GM18505 (cell line): ENCODE data around the gene ZMYND8.

Experiments
- ATAC-seq: cut with Tn5 transposase; IDR thresholded peaks from one replicate; pipeline ENCODE4 v1.9.1; 2021; ENCODE audit not compliant: unreplicated experiment
- POLR2A ChIP-seq: IDR thresholded peaks from 4 replicates; pipeline ENCODE4 v1.6.1; 2011; ENCODE audit warnings: borderline replicate concordance; ENCODE audit not compliant: insufficient read depth, insufficient read length; ENCODE audit errors: extremely low read depth

ZMYND8 gene

GRCh38 chr20:47238780-47239718 is 117.5 kb downstream of the ZMYND8 start:
- ATAC-seq = no peak
- TF ChIP-seq POLR2A = no peak

- TF ChIP-seq POLR2A = no peak
These were observed 118.8 kb downstream of the ZMYND8 start for GRCh38 chr20:47237715-47238114.

GRCh38 chr20:47236639-47236900 is 119.9 kb downstream of the ZMYND8 start:
- no peak for TF ChIP-seq POLR2A
- no peak for ATAC-seq

More at GRCh38 chr20:47237715-47238114, 118.8 kb downstream of the ZMYND8 start:
- no peak for ATAC-seq

DNA sequence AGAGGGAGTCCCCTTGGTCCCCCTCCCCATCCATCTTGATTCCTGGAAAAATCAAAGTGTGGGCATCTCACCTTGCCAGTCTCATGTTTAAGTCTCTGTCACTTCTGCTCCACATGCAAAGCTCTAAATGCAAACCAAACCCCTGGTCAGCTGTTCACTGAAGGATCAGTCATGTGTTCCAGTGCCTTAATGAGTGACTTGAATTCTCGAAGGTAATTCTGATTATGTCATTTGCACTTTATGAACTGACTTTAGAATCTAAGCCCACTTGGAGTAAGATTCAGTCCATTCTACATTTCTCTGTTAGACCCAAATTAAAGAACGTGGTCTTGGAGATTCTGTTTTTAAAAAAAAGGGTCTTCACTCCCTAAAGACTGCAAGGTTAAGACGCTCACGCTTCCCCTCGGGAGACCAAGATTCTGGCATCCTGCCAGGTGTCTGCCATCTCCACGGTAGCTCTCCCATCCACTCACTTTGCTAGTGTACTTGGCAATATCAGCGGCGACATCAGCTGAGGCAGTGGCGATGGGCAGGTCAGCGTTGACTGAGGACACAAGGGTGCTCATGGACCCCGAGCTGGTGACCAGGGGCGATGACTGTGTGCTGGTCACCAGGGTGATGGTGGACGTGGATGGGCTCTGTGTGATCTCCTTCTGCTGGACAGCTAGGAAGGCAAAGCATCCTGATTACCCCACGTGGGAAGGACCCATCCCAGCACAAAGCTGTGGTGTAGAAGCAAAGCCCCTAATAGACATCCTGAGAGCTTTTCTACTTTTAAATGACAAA is 120.5 kb downstream of the ZMYND8 start:
- ATAC-seq = no peak
- no peak for TF ChIP-seq POLR2A

DNA sequence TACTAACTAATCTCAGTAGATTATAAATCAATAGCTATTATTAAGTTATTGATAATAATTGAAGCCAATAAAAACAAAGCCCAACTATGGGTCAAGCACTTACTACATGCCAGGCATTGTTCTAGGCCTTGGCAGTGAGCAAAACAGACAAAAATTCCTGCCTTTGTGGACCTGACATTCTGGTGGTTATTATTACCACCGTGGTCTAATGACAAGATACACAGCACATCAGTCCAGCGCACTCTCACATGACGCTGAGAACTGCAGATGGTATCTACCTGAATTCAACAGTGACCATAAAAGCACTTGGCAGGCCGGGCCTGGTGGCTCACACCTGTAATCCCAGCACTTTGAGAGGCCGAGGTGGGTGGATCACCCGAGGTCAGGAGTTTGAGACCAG is 121.4 kb downstream of the ZMYND8 start:
- ATAC-seq = no peak
- TF ChIP-seq POLR2A = no peak

GRCh38 chr20:47233333-47234188 is 122.9 kb downstream of the ZMYND8 start:
- TF ChIP-seq POLR2A = no peak
- no peak for ATAC-seq

GRCh38 chr20:47232518-47232917 is 124.0 kb downstream of the ZMYND8 start:
- ATAC-seq = no peak
- TF ChIP-seq POLR2A = no peak

DNA sequence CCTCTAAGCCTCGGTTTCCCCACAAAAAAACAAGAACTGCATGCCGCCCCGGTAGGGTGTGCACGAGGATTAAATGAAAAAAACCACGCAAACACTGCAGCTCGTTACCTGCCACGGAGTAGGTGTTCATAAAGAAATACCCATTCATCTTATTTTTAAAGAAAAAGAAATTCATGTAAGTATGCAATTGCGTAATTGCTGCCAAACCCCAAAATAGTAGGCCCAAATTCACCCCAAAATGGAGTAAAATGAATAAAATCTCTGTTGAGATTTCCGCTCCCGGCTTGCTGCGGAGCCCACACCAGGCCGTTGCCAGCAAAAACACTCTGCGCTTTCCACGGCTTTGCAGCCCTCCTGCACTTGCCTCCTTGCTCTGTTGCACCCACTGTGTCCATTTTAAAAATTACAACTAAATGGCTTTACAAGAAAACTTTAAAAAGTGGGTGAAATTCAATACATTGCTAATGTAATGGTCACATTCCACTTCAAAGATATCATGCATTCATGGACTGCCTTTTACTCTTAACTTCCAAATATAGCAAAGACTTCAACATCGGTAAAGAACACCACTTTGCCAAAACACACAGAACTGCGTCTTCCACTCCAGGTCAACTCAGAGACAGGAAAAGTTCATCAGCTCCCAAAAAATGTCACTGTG is 125.0 kb downstream of the ZMYND8 start:
- no peak for TF ChIP-seq POLR2A
- no peak for ATAC-seq

GRCh38 chr20:47230811-47231256 is 125.7 kb downstream of the ZMYND8 start:
- no peak for TF ChIP-seq POLR2A
- no peak for ATAC-seq

DNA sequence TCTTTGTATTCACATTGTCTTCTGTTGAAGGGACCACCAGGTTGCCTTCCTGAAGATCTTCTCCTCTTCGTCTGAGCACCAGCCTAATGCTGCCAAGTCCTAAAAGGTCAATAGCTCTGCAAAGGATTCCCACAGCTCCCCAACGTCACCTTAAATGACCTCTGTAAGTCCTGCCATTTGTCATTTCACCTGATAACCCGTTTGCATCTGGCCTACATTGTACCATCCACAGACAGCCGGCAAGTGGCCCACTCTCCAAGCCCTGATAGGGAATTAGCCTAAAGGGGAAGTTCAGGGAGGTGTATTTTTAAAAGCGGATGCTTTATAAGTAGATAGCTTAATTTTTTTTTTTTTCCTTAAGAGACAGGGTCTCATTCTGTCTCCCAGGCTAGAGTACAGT is 127.8 kb downstream of the ZMYND8 start:
- no peak for ATAC-seq
- no peak for TF ChIP-seq POLR2A

DNA sequence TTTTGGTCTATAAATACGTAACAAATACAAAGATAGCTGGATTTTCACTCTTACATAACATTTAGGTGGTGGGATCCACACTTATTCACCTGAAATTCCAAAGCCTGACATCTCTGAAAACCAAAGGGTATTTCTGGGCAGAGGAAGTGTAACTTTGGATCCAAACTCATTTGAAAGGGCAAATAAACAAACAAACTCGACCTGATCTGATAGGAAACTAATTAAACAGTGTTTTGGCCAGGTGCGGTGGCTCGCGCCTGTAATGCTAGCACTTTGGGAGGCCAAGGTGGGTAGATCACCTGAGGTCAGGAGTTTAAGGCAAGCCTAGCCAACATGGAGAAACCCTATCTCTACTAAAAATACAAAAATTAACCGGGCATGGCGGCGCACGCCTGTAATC is 128.9 kb downstream of the ZMYND8 start:
- ATAC-seq = no peak
- no peak for TF ChIP-seq POLR2A

GRCh38 chr20:47227119-47227518 is 129.4 kb downstream of the ZMYND8 start:
- ATAC-seq = no peak
- no peak for TF ChIP-seq POLR2A

DNA sequence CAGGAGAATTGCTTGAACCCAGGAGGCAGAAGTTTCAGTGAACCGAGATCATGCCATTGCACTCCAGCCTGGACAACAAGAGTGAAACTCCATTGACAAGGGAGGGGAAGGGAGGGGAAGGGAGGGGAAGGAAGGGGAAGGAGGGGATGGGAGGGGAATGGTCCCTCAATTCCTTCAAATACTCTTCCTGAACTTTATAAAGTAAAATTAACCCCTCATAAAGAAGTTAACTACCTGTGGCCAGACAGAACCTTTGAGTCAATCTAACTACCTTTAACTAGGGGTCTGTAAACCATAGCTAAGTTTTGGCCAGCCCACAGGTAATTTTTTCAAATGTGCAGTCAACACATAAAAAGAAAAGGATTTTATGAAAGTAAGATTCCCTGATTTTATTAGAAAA is 131.0 kb downstream of the ZMYND8 start:
- no peak for ATAC-seq
- TF ChIP-seq POLR2A = no peak

DNA sequence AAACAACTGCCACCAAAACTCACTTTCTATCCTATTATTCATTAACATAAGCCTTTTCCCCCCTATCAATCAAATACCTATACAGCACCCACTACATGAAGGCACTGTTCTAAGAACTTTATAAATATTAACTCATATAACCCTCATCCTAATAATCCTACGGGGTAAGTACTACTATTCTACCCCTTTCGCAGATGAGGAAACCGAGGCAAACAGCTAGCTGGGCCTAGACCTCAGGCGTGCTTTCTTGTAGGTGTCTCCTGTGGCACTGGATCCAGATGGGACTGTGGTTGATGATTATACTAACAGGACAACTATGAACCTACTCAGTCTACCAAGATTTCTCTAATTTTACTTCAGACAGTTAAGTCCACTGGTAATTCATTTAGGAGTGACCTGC is 131.6 kb downstream of the ZMYND8 start:
- TF ChIP-seq POLR2A = no peak
- ATAC-seq = no peak
